GDM1 (cell line): ENCODE measurements around the gene CKAP2L.
"Not testable (repeated sequence)": the region's sequence is repeated elsewhere in the genome, so short reads cannot be mapped to it uniquely, and the experiment has no call there.

ENCODE experiments used
- DNase-seq: peaks from one replicate; lab custom pipeline; 2025; lab: John Stamatoyannopoulos, UW

CKAP2L gene

GRCh38 chr2:112725545-112726457, 38.6 kb downstream of the CKAP2L start:
- DNase-seq = no peak

- peak; percentile 67 for DNase-seq
These were observed 39.6 kb downstream of the CKAP2L start for GRCh38 chr2:112724591-112725525.

GRCh38 chr2:112723995-112724394, 40.4 kb downstream of the CKAP2L start:
- no peak for DNase-seq

- DNase-seq = no peak
These were observed 40.9 kb downstream of the CKAP2L start for GRCh38 chr2:112723547-112723940.

GRCh38 chr2:112722816-112723546, 41.4 kb downstream of the CKAP2L start:
- no peak for DNase-seq

- no peak for DNase-seq
These were observed 42.4 kb downstream of the CKAP2L start for GRCh38 chr2:112721819-112722522.

- no peak for DNase-seq
These were observed 43.6 kb downstream of the CKAP2L start, which contains the start of gene NT5DC4 for GRCh38 chr2:112720785-112721184. TSS of gene NT5DC4 (plus strand) at chr2:112721020. CDS start at chr2:112721080, 60 bp downstream.

- DNase-seq = no peak
These were observed 45.5 kb downstream of the CKAP2L start for GRCh38 chr2:112718863-112719370.

- not testable (repeated sequence) for DNase-seq
These were observed 47.5 kb downstream of the CKAP2L start for GRCh38 chr2:112716826-112717352.

- not testable (repeated sequence) for DNase-seq
These were observed 48.3 kb downstream of the CKAP2L start for GRCh38 chr2:112716094-112716493.

- no peak for DNase-seq
These were observed 49.4 kb downstream of the CKAP2L start for GRCh38 chr2:112714836-112715631.

GRCh38 chr2:112714331-112714730, 50.1 kb downstream of the CKAP2L start:
- DNase-seq = no peak

- no peak for DNase-seq
These were observed 50.5 kb downstream of the CKAP2L start for GRCh38 chr2:112713926-112714325.

- no peak for DNase-seq
These were observed 50.9 kb downstream of the CKAP2L start for GRCh38 chr2:112713585-112713925.

- DNase-seq = no peak
These were observed 51.4 kb downstream of the CKAP2L start for GRCh38 chr2:112712903-112713584.

GRCh38 chr2:112712465-112712864, 51.9 kb downstream of the CKAP2L start:
- no peak for DNase-seq

- no peak for DNase-seq
These were observed 53.3 kb downstream of the CKAP2L start for GRCh38 chr2:112710956-112711750.

- no peak for DNase-seq
These were observed 54.7 kb downstream of the CKAP2L start for GRCh38 chr2:112709703-112710102.

GRCh38 chr2:112708968-112709367, 55.4 kb downstream of the CKAP2L start:
- DNase-seq = no peak
